IPS-18c (cell line): ENCODE measurements around the gene MNT.

Experiments used
- H3K4me3 ChIP-seq: 2 replicates; pipeline ENCODE4 v1.7.0; 2013; ENCODE audit warnings: low read depth, mild to moderate bottlenecking, low read length, moderate library complexity; ENCODE audit not compliant: insufficient read depth
- H3K9me3 ChIP-seq: one replicate; pipeline ENCODE4 v1.6.1; 2013; ENCODE audit warnings: mild to moderate bottlenecking, low read length, moderate library complexity; ENCODE audit not compliant: control insufficient read depth, insufficient read depth

MNT gene

GRCh38 chr17:2362416-2362815 is 38.4 kb downstream of the MNT start:
- Histone ChIP-seq H3K4me3 (no peak overlapping the region), H3K9me3 (no peaks in the 10 kb centered on the region)

GRCh38 chr17:2362016-2362415 is 38.8 kb downstream of the MNT start:
- H3K9me3 ChIP-seq: no peaks in the 10 kb centered on the region
- no peak overlapping the region for H3K4me3 ChIP-seq

- Histone ChIP-seq H3K9me3 (no peaks in the 10 kb centered on the region), H3K4me3 (no peak overlapping the region)
These were observed 39.7 kb downstream of the MNT start for GRCh38 chr17:2361010-2361760.

GRCh38 chr17:2357931-2358434 is 42.9 kb downstream of the MNT start:
- no peak overlapping the region for H3K4me3 ChIP-seq
- H3K9me3 ChIP-seq: no peaks in the 10 kb centered on the region

- no peak overlapping the region for H3K4me3 ChIP-seq
- no peaks in the 10 kb centered on the region for H3K9me3 ChIP-seq
These were observed 43.6 kb downstream of the MNT start for GRCh38 chr17:2357237-2357636.

GRCh38 chr17:2354311-2354710 is 46.5 kb downstream of the MNT start:
- Histone ChIP-seq H3K4me3 (no peak overlapping the region), H3K9me3 (no peaks in the 10 kb centered on the region)

GRCh38 chr17:2351269-2351668 is 49.6 kb downstream of the MNT start:
- Histone ChIP-seq H3K9me3 (no peaks in the 10 kb centered on the region), H3K4me3 (no peak overlapping the region)

- H3K9me3 ChIP-seq: no peaks in the 10 kb centered on the region
- peak overlapping the region; percentile 5; the same call in 1 of the 2 replicates for H3K4me3 ChIP-seq
These were observed 52.8 kb downstream of the MNT start for GRCh38 chr17:2347805-2348685.

- no peak overlapping the region for H3K4me3 ChIP-seq
- no peaks in the 10 kb centered on the region for H3K9me3 ChIP-seq
These were observed 54.4 kb downstream of the MNT start for GRCh38 chr17:2346475-2346874.

GRCh38 chr17:2344528-2344927 is 56.3 kb downstream of the MNT start:
- no peaks in the 10 kb centered on the region for H3K9me3 ChIP-seq
- H3K4me3 ChIP-seq: no peak overlapping the region

GRCh38 chr17:2343421-2343820 is 57.4 kb downstream of the MNT start:
- no peaks in the 10 kb centered on the region for H3K9me3 ChIP-seq
- no peak overlapping the region for H3K4me3 ChIP-seq

- Histone ChIP-seq H3K4me3 (peak overlapping the region; percentile 82), H3K9me3 (peaks cover 4% of the 10 kb centered on the region)
These were observed 62.6 kb downstream of the MNT start for GRCh38 chr17:2338315-2338657.

- peak overlapping the region; percentile 82 for H3K4me3 ChIP-seq
These were observed 63.1 kb downstream of the MNT start for GRCh38 chr17:2337544-2338314.

GRCh38 chr17:2336852-2337543 is 63.9 kb downstream of the MNT start, which contains the start of gene SGSM2:
Gene SGSM2, plus strand, starts transcription at chr17:2337501. Its CDS starts 188 bp downstream, at chr17:2337689.
- H3K4me3 ChIP-seq: peak within 1 kb of the TSS; percentile 98
- H3K9me3 ChIP-seq: peaks cover 4% of the 10 kb centered on the region

More at GRCh38 chr17:2337544-2338314, 63.1 kb downstream of the MNT start:
- peaks cover 4% of the 10 kb centered on the region for H3K9me3 ChIP-seq

GRCh38 chr17:2336215-2336851 is 64.5 kb downstream of the MNT start, which contains the start of gene TSR1:
Gene TSR1, minus strand, starts transcription at chr17:2336457. Its CDS starts 30 bp downstream, at chr17:2336427.
- Histone ChIP-seq H3K9me3 (peaks cover 4% of the 10 kb centered on the region), H3K4me3 (peak within 1 kb of the TSS; percentile 98)

GRCh38 chr17:2335726-2336214 is 65.1 kb downstream of the MNT start:
- H3K4me3 ChIP-seq: peak overlapping the region; percentile 98
- peaks cover 4% of the 10 kb centered on the region for H3K9me3 ChIP-seq
